B cell (primary cell): ENCODE data around the gene RIC3. TPM values are rescaled to one million over a fixed set of nuclear protein-coding genes. Genes with fewer than 3 reads are reported as not detected.

Experiments
- ATAC-seq: fragments of 200-7000 bp; cut with Tn5 transposase; one replicate; pipeline ENCODE4 v1.10.0; 2021; ENCODE audit warnings: low read depth, mild to moderate bottlenecking, moderate number of reproducible peaks, moderate library complexity
- CTCF ChIA-PET: fragments of 350-600 bp; sonication (Branson Sonifier 250); formaldehyde crosslinking; loops from one replicate; lab custom pipeline; 2021; ENCODE audit warnings: antibody characterized with exemption, inconsistent platforms; lab: Charles Lee
- POLR2A ChIA-PET: fragments of 350-600 bp; sonication (Branson Sonifier 250); formaldehyde crosslinking; loops from one replicate; lab custom pipeline; 2021; ENCODE audit warnings: antibody characterized with exemption; lab: Charles Lee
- DNase-seq: peaks from one replicate; pipeline ENCODE4 v3.0.0; 2013
- H2AFZ ChIP-seq: 2 replicates; pipeline ENCODE4 v1.6.1; 2012; ENCODE audit warnings: mild to moderate bottlenecking, low read depth, low read length; ENCODE audit not compliant: insufficient read depth, poor library complexity, severe bottlenecking
- H3K27ac ChIP-seq, 2 donors: 1 replicate in 1 of 2; 2 replicates in 1 of 2; pipeline ENCODE4 v1.5.1; 2012 to 2013; ENCODE audit warnings: low read length in 2 of 2, mild to moderate bottlenecking in 2 of 2, moderate library complexity in 1 of 2
- H3K27me3 ChIP-seq, 4 experiments: fragments of 200-600 bp in 1 of 4; sonication (generic) in 1 of 4; replicated peaks in 1 of 4; 1 replicate in 2 of 4; 2 replicates in 2 of 4; pipeline versions ENCODE4 v1.6.1 to v1.7.0; 2013 to 2016; ENCODE audit warnings: low read length in 3 of 4, mild to moderate bottlenecking in 2 of 4, mixed read lengths in 1 of 4, moderate library complexity in 1 of 4; ENCODE audit not compliant: insufficient read depth in 4 of 4, control insufficient read depth in 3 of 4; ENCODE audit errors: control extremely low read depth in 1 of 4
- H3K36me3 ChIP-seq, 2 experiments: replicated peaks in 1 of 2; 1 replicate in 1 of 2; 2 replicates in 1 of 2; pipeline versions ENCODE4 v1.6.1 to v1.7.1; 2013; ENCODE audit warnings: low read length in 1 of 2; ENCODE audit not compliant: insufficient read depth in 2 of 2, control insufficient read depth in 1 of 2; ENCODE audit errors: control extremely low read depth in 1 of 2, extremely low read depth in 1 of 2
- H3K4me1 ChIP-seq, 2 donors: fragments of 200-600 bp in 1 of 2; sonication (generic) in 1 of 2; 1 replicate in 1 of 2; 2 replicates in 1 of 2; pipeline versions ENCODE4 v1.5.1 to v1.6.1; 2013 to 2017; ENCODE audit warnings: low read length in 2 of 2; ENCODE audit not compliant: control insufficient read depth in 2 of 2, insufficient read depth in 2 of 2
- H3K4me2 ChIP-seq: replicated peaks from 2 replicates; pipeline ENCODE3; 2012; ENCODE audit warnings: mild to moderate bottlenecking, low read depth, low read length; ENCODE audit not compliant: poor library complexity, severe bottlenecking
- H3K4me3 ChIP-seq, 5 experiments: fragments of 200-600 bp in 1 of 5; sonication (generic) in 1 of 5; 1 replicate in 3 of 5; 2 replicates in 2 of 5; pipeline versions ENCODE4 v1.5.1 to v1.7.0; 2011 to 2016; ENCODE audit warnings: low read length in 4 of 5, mild to moderate bottlenecking in 4 of 5, low read depth in 2 of 5, control low read depth in 1 of 5, moderate library complexity in 1 of 5; ENCODE audit not compliant: insufficient read depth in 1 of 5; ENCODE audit errors: control extremely low read depth in 1 of 5, extremely low read depth in 1 of 5
- H3K79me2 ChIP-seq: fragments of 200-600 bp; sonication (generic); one replicate; pipeline ENCODE4 v1.6.0; 2016; ENCODE audit warnings: low read length; ENCODE audit not compliant: control insufficient read depth, insufficient read depth
- H3K9ac ChIP-seq: fragments of 200-600 bp; sonication (generic); 2 replicates; pipeline ENCODE4 v1.6.1; 2017; ENCODE audit warnings: mild to moderate bottlenecking, low read length, moderate library complexity
- H3K9me3 ChIP-seq, 3 donors: one replicate each; pipeline versions ENCODE4 v1.6.1 to v1.7.1; 2013; ENCODE audit warnings: low read length in 2 of 3; ENCODE audit not compliant: control insufficient read depth in 2 of 3, insufficient read depth in 1 of 3; ENCODE audit errors: control extremely low read depth in 1 of 3
- H4K20me1 ChIP-seq: 2 replicates; pipeline ENCODE4 v1.6.0; 2012; ENCODE audit warnings: mild to moderate bottlenecking, low read length; ENCODE audit not compliant: insufficient read depth, control insufficient read depth, poor library complexity, severe bottlenecking
- H3K27ac Mint-ChIP-seq: one replicate; pipeline ENCODE4 v1.8.0; 2021; ENCODE audit warnings: mixed read lengths
- H3K27me3 Mint-ChIP-seq: one replicate; pipeline ENCODE4 v1.8.0; 2021; ENCODE audit warnings: mixed read lengths
- H3K4me1 Mint-ChIP-seq: one replicate; pipeline ENCODE4 v1.8.0; 2021; ENCODE audit warnings: mixed read lengths
- H3K4me3 Mint-ChIP-seq: one replicate; pipeline ENCODE4 v1.8.0; 2021; ENCODE audit warnings: mixed read lengths
- H3K9me3 Mint-ChIP-seq: one replicate; pipeline ENCODE4 v1.8.0; 2022; ENCODE audit warnings: mixed read lengths; ENCODE audit not compliant: insufficient read depth
- CTCF ChIP-seq: fragments of 200-600 bp; IDR thresholded peaks from one replicate; pipeline ENCODE4 v1.8.0; 2022; ENCODE audit warnings: antibody characterized with exemption, mild to moderate bottlenecking
- EZH2 ChIP-seq: IDR thresholded peaks from 2 replicates; pipeline ENCODE4 v1.6.1; 2012; ENCODE audit warnings: borderline replicate concordance, low read depth, mild to moderate bottlenecking, moderate library complexity, low read length; ENCODE audit not compliant: insufficient read depth, poor library complexity, severe bottlenecking
- WGBS: methylation state at CpG from one replicate; pipeline ENCODE4 v1.1.5; 2013; ENCODE audit warnings: missing lambda C conversion rate; ENCODE audit not compliant: insufficient coverage; 5-methylcytosine and 5-hydroxymethylcytosine counted together
- intact Hi-C: fragments of 100-400 bp; cut with micrococcal nuclease; formaldehyde crosslinking; loops from one replicate; pipeline ENCODE4 v1.10.0; 2022
- polyA plus RNA-seq: library from polyadenylated mRNA; depleted of rRNA; stranded (reverse); fragments of >200 nt; gene quantifications from 2 replicates; pipeline ENCODE4 v1.2.3, GENCODE V29; 2012
- total RNA-seq, 2 donors: library from RNA; stranded (reverse); fragments of 120-200 nt in 1 of 2; gene quantifications; 1 replicate in 1 of 2; 2 replicates in 1 of 2; pipeline versions ENCODE4 v1.2.3 to v1.2.4, GENCODE V29; 2013 to 2022

The RIC3 gene
- total and polyA plus RNA-seq, 2 donors (not counting 1 experiment from before 2014, with no cell fraction given) = 62.4 to 74.6 TPM

- Mint-ChIP-seq H3K27me3 (no peaks in the 10 kb centered on the region), H3K4me1 (peaks cover 2% of the 10 kb centered on the region), H3K4me3 (no peak overlapping the region), H3K9me3 (no peaks in the 10 kb centered on the region), H3K27ac (no peak overlapping the region)
- Histone ChIP-seq H3K9me3 (no peaks in the 10 kb centered on the region), H3K27me3 (no peaks in the 10 kb centered on the region), H3K4me3 (no peak overlapping the region), H2AFZ (no peak overlapping the region), H3K4me2 (no peak overlapping the region), H3K4me1 (peaks cover 0 to 2% of the 10 kb centered on the region in 2 donors), H3K36me3 (peaks cover 0 to 2% of the 10 kb centered on the region in 2 experiments), H3K79me2 (no peaks in the 10 kb centered on the region), H3K27ac (no peak overlapping the region), H3K9ac (no peak overlapping the region), H4K20me1 (no peaks in the 10 kb centered on the region)
- POLR2A ChIA-PET = no interaction called here
- no peak for ATAC-seq
- no peak for DNase-seq
- 96% methylated on average over 4 of the region's 9 CpGs for WGBS
- TF ChIP-seq CTCF (no peak), EZH2 (no peak)
- CTCF ChIA-PET = interaction anchor here (0.6 to 6.9 kb wide), 6 partner anchors 9 to 1000 kb away, joined by 3 to 121 read pairs (median 14); no protein-coding TSS in a partner anchor
- intact Hi-C loops = no loop called here
Measured at GRCh38 chr11:8097468-8097867, 71.4 kb downstream of the RIC3 start.

- H3K27me3 ChIP-seq = no peaks in the 10 kb centered on the region
- no peaks in the 10 kb centered on the region for H3K36me3 ChIP-seq
- CTCF ChIA-PET = interaction anchor here (0.9 to 6.9 kb wide), 5 partner anchors 8 to 1000 kb away, joined by 5 to 121 read pairs (median 22); no protein-coding TSS in a partner anchor
- DNase-seq (no peak), ATAC-seq (no peak)
- H3K27ac Mint-ChIP-seq = no peak overlapping the region
- TF ChIP-seq CTCF = no peak
- TF ChIP-seq EZH2 = no peak
- H3K9ac ChIP-seq = no peak overlapping the region
- H3K4me1 Mint-ChIP-seq = peaks cover 2% of the 10 kb centered on the region
- no peak overlapping the region for H3K4me3 ChIP-seq
- 100% methylated on average over 7 of the region's 8 CpGs for WGBS
- H3K79me2 ChIP-seq = no peaks in the 10 kb centered on the region
- intact Hi-C loops = no loop called here
- H3K9me3 Mint-ChIP-seq = no peaks in the 10 kb centered on the region
- no peaks in the 10 kb centered on the region for H3K27me3 Mint-ChIP-seq
- H3K27ac ChIP-seq = no peak overlapping the region
- peaks cover 0 to 5% of the 10 kb centered on the region in 2 donors for H3K4me1 ChIP-seq
- H3K4me2 ChIP-seq = no peak overlapping the region
- H3K9me3 ChIP-seq = no peaks in the 10 kb centered on the region
- H4K20me1 ChIP-seq = no peaks in the 10 kb centered on the region
- no peak overlapping the region for H3K4me3 Mint-ChIP-seq
- POLR2A ChIA-PET = no interaction called here
- H2AFZ ChIP-seq = no peak overlapping the region
Measured at GRCh38 chr11:8097062-8097461, 71.8 kb downstream of the RIC3 start.
